ENCODE data around the gene ATOH8. TPM values are rescaled to one million over a fixed set of nuclear protein-coding genes. Genes with fewer than 3 reads are reported as not detected.

ATOH8 gene
- total RNA-seq, 1 experiment from 2014 or later = 7.2 TPM

GRCh38 chr2:85786444-85786843, 32.7 kb downstream of the ATOH8 start:
- no peak for DNase-seq (ENCODE audit: low read depth)

- DNase-seq (ENCODE audit: low read depth) = no peak
Measured at GRCh38 chr2:85786865-85787264, 33.1 kb downstream of the ATOH8 start.

GRCh38 chr2:85787282-85787980, 33.6 kb downstream of the ATOH8 start:
- DNase-seq (ENCODE audit: low read depth) = no peak

DNA sequence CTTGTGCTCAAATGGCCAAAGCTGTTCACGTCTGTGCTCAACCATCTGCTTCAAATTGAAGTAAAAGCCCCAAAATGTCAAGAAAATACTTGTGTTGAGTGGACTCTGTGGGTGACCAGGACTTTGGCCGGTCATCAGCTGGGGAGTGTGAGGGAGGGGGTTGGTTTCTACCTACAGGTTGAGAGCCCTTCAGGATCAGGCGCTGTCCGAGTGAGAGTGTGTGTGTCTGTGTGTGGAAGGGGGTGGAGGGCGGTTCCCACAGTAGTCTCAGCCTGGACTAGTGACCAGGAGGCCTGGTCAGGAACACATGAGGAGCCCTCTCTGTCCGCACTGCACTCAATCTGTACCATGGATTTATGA, 34.2 kb downstream of the ATOH8 start:
- no peak for DNase-seq (ENCODE audit: low read depth)

- DNase-seq (ENCODE audit: low read depth) = no peak
Measured at GRCh38 chr2:85788603-85789002, 34.8 kb downstream of the ATOH8 start.

DNA sequence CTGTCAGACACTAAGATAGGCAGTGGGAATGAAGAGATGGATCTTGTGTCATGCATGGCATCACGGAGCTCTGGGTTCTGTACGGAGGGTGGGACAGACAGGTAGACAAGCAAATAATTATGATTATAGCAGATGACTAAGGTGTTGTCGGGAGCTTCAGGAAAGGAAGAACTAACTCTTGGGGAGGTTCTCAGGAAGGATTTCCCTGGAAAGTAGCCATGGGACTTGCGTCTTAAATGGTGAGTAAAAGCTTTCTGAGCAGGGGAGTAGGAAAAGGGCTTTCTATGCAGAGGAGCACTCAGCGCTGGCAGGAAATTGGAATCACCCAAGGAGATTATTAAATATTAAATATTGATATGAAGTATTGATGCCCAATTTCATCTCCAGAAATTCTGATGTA, 35.5 kb downstream of the ATOH8 start:
- no peak for DNase-seq (ENCODE audit: low read depth)

DNA sequence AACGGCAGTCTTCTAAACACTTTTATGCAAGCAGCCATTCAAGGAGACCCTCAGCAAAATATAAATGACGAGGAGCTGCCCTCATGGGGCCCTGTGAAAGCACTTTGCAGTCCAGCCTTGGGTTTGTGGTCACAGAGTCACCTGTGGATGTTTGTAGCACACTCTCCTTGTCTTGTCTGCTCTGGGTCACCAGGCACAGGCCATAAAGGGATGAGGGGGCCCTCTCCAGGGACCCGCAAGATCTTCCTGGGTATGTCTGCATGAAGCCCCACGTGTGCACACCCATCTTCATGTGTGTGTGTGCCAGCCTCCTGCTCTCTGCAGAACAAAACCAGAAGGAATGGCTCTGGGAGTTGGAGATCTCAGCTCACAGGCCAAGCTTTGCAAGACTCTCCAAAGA, 36.2 kb downstream of the ATOH8 start:
- no peak for DNase-seq (ENCODE audit: low read depth)

- no peak for DNase-seq (ENCODE audit: low read depth)
Measured at GRCh38 chr2:85790499-85791188, 36.9 kb downstream of the ATOH8 start.

- no peak for DNase-seq (ENCODE audit: low read depth)
Measured at GRCh38 chr2:85791704-85792565, 38.1 kb downstream of the ATOH8 start.

GRCh38 chr2:85792783-85793441, 39.1 kb downstream of the ATOH8 start:
- peak; percentile 81 for DNase-seq (ENCODE audit: low read depth)

DNA sequence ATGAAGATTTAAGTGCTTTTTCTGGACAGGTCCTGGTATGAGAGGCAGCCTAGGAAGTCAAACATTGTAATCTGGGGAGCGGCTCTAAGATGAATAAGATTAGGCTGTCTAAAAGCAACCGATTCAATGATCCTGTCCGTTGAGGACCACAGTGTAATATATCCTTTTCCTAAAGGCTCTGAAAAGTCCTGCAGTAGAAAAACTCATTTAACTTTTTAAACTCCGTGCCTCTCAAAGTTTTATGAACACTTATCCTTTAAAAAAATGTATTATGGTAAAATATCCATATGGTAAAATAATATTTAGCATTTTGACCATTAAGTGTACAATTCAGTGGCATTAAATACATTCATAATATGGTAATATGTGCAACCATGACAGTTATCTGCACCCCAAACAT, 39.8 kb downstream of the ATOH8 start:
- DNase-seq (ENCODE audit: low read depth) = no peak

DNA sequence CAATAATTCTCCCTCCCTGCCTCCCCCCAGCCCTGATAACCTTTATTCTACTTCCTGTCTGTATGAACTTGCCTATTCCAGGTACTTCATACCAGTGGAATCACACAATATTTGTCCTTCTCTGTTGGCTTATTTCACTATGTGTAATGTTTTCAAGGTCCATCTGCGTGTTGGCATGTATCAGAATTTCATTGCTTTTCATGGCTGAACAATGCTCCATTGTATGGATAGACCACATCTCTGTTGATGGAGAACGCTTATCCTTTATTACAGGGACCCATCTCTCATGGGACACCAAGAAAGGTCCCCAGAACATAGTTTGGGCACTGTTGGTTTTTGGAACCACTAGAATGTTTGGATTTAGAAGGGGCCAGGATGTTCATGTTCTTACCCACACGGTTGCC, 40.2 kb downstream of the ATOH8 start:
- DNase-seq (ENCODE audit: low read depth) = peak; percentile 53

- DNase-seq (ENCODE audit: low read depth) = no peak
Measured at GRCh38 chr2:85794491-85795121, 40.8 kb downstream of the ATOH8 start.

GRCh38 chr2:85795331-85796045, 41.7 kb downstream of the ATOH8 start:
- no peak for DNase-seq (ENCODE audit: low read depth)

DNA sequence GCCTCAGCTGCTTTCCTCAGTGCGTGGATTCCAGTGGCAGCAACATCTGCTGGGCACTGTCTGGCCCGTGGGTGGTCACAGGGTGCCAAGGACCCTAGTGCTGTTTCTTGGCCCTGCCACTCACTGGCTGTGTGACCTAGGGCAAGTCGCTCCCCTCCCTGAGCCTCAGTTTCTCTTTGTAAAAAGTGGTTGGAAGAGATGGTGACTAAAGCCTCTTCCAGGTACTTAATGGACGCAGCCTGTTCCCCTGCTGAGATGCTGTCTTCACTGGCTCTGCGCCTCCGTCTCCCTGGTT, 42.2 kb downstream of the ATOH8 start:
- DNase-seq (ENCODE audit: low read depth) = no peak

DNA sequence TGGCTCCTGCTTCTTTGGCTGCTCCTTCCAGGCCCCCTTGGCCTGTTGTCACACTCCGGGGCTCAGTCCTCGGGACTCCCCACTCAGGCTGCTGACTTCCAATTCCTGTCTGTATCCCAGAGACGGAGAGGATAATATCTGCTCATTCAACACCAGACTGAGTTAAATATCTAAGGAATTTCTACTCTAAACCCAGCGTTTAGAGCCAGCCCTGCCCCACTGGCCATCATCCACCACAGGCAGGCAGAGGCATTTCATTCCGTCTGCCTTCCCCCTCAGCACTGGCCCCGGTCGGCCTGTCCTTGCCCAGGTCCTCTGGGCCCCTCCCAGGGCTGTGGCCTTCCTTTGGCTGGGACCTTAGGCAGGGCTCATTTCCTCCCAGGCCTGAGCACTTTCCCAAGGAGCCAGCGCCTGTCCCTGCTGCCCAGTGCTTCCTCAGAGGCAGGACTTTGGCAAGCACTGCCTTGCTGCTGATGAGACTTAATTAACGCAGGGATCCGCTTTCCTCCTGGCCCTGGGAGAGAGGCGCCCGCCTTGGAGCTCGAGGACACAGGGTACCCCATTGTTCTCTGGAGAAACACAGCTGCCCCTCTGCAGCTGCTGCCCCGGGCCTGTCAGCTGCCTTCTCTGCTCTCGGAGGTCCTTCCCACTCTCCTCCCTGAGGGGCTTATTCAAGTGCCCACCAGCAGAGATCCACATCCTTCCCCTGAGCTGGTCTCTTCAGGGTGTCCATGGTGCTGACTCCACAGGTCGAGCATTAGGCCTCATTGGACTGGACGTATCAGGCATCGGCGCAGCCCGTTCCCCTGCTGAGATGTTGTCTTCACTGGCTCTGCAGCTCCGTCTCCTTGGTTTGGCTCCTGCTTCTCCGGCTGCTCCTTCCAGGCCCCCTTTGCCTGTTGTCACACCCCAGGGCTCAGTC, 42.8 kb downstream of the ATOH8 start:
- peak; percentile 24 for DNase-seq (ENCODE audit: low read depth)

GRCh38 chr2:85797263-85797660, 43.5 kb downstream of the ATOH8 start:
- no peak for DNase-seq (ENCODE audit: low read depth)

DNA sequence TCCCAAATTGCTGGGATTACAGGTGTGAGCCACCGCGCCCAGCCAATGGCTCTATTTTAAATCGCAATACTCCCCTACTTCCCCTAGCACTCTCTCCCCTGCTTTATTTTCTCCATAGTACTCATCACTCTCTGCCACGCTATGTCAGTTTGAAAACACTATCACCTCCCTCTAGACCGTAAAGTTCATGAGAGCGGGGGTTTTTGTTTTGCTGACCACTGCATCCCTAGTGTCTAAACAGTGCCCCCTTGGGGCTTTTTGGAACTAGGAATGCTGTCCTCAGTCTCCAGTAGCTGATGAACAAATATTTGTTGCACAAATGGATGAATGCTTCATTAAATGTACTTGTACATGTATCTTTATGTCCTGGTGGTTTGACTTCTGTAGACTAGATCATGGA, 44.1 kb downstream of the ATOH8 start:
- peak; percentile 63 for DNase-seq (ENCODE audit: low read depth)

- no peak for DNase-seq (ENCODE audit: low read depth)
Measured at GRCh38 chr2:85799215-85799956, 45.6 kb downstream of the ATOH8 start.

Measured in RPMI7951 (cell line).